C4-2B (cell line): ENCODE measurements around the gene ARHGEF19.

Source experiments
- H3K27ac ChIP-seq: fragments of 450-650 bp; 2 replicates; pipeline ENCODE4 v1.5.1; 2017
- ZFX ChIP-seq: fragments of 450-650 bp; IDR thresholded peaks from 2 replicates; pipeline ENCODE4 v1.6.1; 2017
- TF ChIP-seq, protein P1 (sequence below): fragments of 450-650 bp; conservative IDR thresholded peaks from 2 replicates; pipeline ENCODE4 v1.5.1; 2017; ENCODE audit warnings: mild to moderate bottlenecking

ARHGEF19 gene

DNA sequence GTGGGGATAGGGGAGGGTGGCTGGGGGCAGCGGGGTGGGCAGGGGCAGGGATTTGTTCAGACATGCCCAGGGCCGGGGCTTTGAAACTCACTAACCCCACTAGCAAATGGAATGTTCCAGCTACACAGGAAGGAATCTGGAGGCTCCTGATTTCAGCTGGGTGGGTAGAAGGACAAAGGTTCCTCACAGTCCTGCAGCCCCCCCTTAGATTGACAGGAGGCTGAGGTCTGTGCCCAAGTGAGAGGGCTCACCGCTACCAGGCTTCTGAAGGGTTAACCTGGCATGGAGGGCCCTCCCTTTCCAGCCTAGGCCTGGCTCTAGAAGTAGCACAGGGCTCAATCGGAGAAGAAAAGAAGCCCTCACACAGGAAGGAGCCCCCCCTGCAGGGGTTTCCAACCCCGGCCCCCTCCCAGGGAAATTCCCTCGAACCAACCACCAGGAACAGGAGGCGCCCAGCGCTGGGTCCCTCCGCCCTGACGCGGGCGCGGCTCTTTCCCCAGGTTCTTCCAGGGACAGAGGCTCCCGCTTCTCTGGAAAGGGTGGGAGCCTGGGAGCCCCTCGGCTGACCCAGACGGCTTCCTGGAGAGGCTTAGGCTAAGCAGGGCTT, 59.9 kb downstream of the ARHGEF19 start:
- H3K27ac ChIP-seq = no peak overlapping the region
- TF ChIP-seq ZFX = no peak
- TF ChIP-seq, protein P1, sequence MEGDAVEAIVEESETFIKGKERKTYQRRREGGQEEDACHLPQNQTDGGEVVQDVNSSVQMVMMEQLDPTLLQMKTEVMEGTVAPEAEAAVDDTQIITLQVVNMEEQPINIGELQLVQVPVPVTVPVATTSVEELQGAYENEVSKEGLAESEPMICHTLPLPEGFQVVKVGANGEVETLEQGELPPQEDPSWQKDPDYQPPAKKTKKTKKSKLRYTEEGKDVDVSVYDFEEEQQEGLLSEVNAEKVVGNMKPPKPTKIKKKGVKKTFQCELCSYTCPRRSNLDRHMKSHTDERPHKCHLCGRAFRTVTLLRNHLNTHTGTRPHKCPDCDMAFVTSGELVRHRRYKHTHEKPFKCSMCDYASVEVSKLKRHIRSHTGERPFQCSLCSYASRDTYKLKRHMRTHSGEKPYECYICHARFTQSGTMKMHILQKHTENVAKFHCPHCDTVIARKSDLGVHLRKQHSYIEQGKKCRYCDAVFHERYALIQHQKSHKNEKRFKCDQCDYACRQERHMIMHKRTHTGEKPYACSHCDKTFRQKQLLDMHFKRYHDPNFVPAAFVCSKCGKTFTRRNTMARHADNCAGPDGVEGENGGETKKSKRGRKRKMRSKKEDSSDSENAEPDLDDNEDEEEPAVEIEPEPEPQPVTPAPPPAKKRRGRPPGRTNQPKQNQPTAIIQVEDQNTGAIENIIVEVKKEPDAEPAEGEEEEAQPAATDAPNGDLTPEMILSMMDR = no peak

DNA sequence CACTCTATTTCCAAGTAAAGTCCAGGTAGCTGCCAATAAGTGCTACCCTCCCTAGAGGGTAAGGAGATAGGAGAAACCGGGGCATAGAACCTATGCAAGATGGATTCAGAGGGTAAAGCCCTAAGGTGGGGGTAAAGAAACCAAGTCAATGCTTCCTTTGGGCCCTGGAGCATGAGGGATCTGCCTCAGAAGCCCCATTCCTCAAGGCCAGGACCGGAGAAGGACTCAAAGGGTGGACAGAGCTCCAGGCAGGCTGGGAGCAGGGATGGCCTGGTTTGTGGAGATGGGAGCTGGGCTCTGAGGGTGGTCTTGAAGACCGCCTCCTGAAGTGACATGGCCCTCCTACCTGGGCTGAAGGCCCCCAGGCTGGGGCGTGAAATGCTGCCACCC, 60.5 kb downstream of the ARHGEF19 start:
- H3K27ac ChIP-seq = no peak overlapping the region
- no peak for TF ChIP-seq ZFX
- TF ChIP-seq, protein P1 = no peak

DNA sequence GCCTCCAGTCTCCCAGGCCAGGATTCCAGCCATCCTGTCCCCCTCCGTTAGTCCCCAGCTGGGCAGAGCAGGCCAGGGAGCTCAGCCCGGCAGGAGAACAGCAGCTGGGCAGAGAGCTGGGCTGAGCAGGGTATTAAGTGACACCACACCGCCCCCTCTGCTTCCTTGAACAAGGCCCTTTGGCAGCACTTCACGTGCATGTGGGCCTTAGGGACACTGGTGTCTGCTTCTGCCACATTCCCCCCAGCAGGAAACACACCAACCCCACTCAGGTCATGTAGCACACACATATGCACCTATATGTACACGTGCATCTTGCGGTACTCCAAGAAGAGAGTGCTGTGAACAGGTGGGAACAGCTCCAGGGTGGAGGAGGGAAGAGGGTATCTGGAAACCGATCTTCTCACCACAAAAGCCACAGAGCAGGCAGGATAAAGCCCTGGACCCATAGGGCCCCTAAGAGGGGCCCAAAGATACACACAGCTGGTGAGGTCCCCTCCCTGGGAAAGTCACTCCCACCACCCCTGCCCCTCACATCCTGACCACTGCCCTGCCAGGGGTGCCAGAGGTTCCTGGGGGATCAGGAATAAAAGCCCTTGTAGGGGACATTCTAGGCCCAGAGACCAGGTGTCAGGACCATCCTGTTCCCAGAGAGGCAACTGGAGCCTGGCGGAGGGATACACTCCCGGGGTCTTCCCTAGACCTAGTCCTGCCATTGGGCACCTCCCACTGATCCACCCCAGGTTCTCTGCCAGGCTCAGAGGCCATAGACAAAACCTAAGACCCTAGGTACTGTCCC, 61.1 kb downstream of the ARHGEF19 start:
- TF ChIP-seq ZFX = no peak
- TF ChIP-seq, protein P1 = no peak
- H3K27ac ChIP-seq = no peak overlapping the region

DNA sequence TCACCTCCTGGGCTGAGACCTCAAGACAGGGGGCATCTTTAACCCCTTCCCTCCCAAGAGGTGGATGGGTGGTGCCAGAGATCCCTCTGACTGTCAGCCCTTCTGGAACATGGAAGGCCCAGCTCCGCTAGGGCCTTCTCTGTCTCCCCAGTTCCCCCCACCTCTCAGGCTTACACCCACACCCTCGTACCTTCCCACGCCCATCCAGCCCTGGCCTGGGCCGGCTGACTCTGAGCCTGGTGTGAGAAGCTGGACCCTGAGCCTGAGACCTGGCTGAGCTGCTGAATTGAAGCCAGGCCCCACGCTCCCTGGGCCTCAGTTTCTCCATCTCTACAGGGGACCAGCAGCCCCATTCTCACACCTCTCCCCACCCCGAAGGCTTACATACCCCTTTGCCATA, 61.9 kb downstream of the ARHGEF19 start:
- H3K27ac ChIP-seq = no peak overlapping the region
- TF ChIP-seq, protein P1 = no peak
- TF ChIP-seq ZFX = no peak

DNA sequence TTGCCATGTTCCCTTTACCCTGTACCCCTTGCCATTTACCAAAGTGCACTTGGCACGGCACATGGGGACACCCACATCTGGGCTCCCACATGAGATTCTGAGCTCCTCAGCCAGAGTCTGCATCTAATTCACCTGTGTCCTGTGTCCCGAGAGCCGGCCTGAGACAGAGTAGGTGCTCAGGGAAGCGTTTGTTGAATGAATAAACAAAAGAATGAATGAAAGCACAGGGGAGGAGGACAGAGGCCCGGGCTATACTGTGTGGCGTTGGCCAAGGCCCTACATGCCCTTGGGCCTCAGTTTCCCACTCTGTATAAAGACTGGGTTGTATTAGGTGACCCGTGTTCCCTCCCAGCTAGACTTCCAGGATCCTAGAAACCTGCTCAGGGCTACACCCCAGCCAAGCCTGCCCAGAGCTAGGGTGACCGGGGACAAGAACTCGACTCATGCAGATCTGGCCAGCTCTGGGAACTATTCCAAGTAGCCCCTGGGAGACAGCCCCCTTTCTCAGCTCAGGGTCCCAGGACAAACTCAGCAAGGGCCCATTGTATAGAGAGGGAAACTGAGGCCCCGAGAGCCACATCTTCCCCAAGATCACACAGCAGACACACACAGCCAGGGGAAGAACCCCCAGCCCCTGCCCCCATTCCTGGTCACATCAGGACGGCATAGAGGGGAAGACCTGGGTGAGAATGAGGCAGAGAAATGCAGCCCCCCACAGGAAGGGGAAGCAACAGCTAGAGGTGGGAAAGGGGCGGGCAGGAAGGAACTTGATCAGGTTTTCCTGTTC, 62.6 kb downstream of the ARHGEF19 start:
- no peak for TF ChIP-seq ZFX
- TF ChIP-seq, protein P1 = no peak
- no peak overlapping the region for H3K27ac ChIP-seq

DNA sequence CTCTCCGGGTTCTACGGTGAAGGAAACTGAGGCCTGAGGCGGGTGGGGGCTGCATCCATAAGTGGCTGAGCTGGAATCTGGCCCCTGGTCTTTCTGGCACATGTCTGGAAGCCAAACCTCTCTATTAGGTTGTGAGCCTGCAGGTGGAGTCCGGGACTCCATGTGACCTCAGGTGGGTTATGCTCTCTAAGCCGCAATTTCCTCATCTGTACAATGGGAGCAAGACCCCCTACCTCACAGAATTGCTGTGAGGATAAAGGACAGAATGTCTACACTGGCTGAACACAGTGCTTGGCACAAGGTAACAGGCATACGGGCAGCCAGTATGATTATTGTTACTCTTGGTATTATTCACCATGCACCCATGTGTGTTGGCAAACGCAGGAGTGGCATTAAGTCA, 63.3 kb downstream of the ARHGEF19 start:
- TF ChIP-seq, protein P1 = no peak
- TF ChIP-seq ZFX = no peak
- H3K27ac ChIP-seq = no peak overlapping the region
